Measurements from ENCODE around the gene PRDM8.
A peak's percentile ranks its signal among the peaks of the same experiment; 100 is the strongest.

PRDM8 gene

GRCh38 chr4:80184053-80184824 is 13.1 kb upstream of the PRDM8 start:
- DNase-seq, result peak; percentile 46

GRCh38 chr4:80184825-80185756 is 12.2 kb upstream of the PRDM8 start:
- no peak for DNase-seq

- DNase-seq, result no peak
These were observed 11.3 kb upstream of the PRDM8 start for GRCh38 chr4:80185787-80186548.

- no peak for DNase-seq
These were observed 10.6 kb upstream of the PRDM8 start for GRCh38 chr4:80186676-80187075.

GRCh38 chr4:80187677-80188076 is 9.6 kb upstream of the PRDM8 start:
- DNase-seq, result no peak

GRCh38 chr4:80188457-80188800 is 8.9 kb upstream of the PRDM8 start:
- DNase-seq, result no peak

- DNase-seq, result no peak
These were observed 8.4 kb upstream of the PRDM8 start for GRCh38 chr4:80188801-80189458.

- no peak for DNase-seq
These were observed 7.7 kb upstream of the PRDM8 start for GRCh38 chr4:80189581-80189955.

- DNase-seq, result no peak
These were observed 7.2 kb upstream of the PRDM8 start for GRCh38 chr4:80189956-80190677.

GRCh38 chr4:80192252-80192866 is 4.9 kb upstream of the PRDM8 start:
- no peak for DNase-seq

- DNase-seq, result no peak
These were observed 4.4 kb upstream of the PRDM8 start for GRCh38 chr4:80192937-80193336.

- no peak for DNase-seq
These were observed 1.7 kb upstream of the PRDM8 start for GRCh38 chr4:80195441-80196140.

- DNase-seq, result no peak
These were observed 913 bp upstream of the PRDM8 start for GRCh38 chr4:80196259-80196921.

- no peak for DNase-seq
These were observed 518 bp downstream of the PRDM8 start for GRCh38 chr4:80197601-80198440.

GRCh38 chr4:80198441-80198837 is 1.1 kb downstream of the PRDM8 start:
- no peak for DNase-seq

GRCh38 chr4:80199004-80199560 is 1.8 kb downstream of the PRDM8 start:
- no peak for DNase-seq

GRCh38 chr4:80199947-80200346 is 2.6 kb downstream of the PRDM8 start:
- DNase-seq, result no peak

- no peak for DNase-seq
These were observed 4.2 kb downstream of the PRDM8 start for GRCh38 chr4:80201252-80202151.

Measured in NCI-H510A (cell line).